ENCODE results near the gene KCNA5.

Gene KCNA5

GRCh38 chr12:5030066-5030465 lies 13.6 kb upstream of the KCNA5 start:
- DNase-seq = no peak

- no peak for DNase-seq
Measured at GRCh38 chr12:5031242-5031641, 12.4 kb upstream of the KCNA5 start.

GRCh38 chr12:5031958-5032357 lies 11.7 kb upstream of the KCNA5 start:
- DNase-seq = no peak

- DNase-seq = no peak
Measured at GRCh38 chr12:5032821-5033220, 10.9 kb upstream of the KCNA5 start.

- DNase-seq = no peak
Measured at GRCh38 chr12:5033883-5034282, 9.8 kb upstream of the KCNA5 start.

- peak; percentile 76 for DNase-seq
Measured at GRCh38 chr12:5034603-5035002, 9.1 kb upstream of the KCNA5 start.

- no peak for DNase-seq
Measured at GRCh38 chr12:5035618-5036017, 8.1 kb upstream of the KCNA5 start.

GRCh38 chr12:5036031-5036430 lies 7.6 kb upstream of the KCNA5 start:
- no peak for DNase-seq

GRCh38 chr12:5037795-5038357 lies 5.8 kb upstream of the KCNA5 start:
- no peak for DNase-seq

GRCh38 chr12:5038781-5039311 lies 4.8 kb upstream of the KCNA5 start:
- no peak for DNase-seq

- no peak for DNase-seq
Measured at GRCh38 chr12:5039815-5040214, 3.9 kb upstream of the KCNA5 start.

GRCh38 chr12:5040368-5040767 lies 3.3 kb upstream of the KCNA5 start:
- DNase-seq = no peak

- DNase-seq = no peak
Measured at GRCh38 chr12:5044420-5045295, 979 bp downstream of the KCNA5 start.

GRCh38 chr12:5047094-5047493 lies 3.4 kb downstream of the KCNA5 start:
- DNase-seq = no peak

GRCh38 chr12:5047729-5048128 lies 4.0 kb downstream of the KCNA5 start:
- no peak for DNase-seq

- DNase-seq = no peak
Measured at GRCh38 chr12:5050542-5050941, 6.9 kb downstream of the KCNA5 start.

GRCh38 chr12:5051334-5051733 lies 7.7 kb downstream of the KCNA5 start:
- DNase-seq = no peak

- DNase-seq = no peak
Measured at GRCh38 chr12:5051913-5052312, 8.2 kb downstream of the KCNA5 start.

- no peak for DNase-seq
Measured at GRCh38 chr12:5052348-5052747, 8.7 kb downstream of the KCNA5 start.

GRCh38 chr12:5059358-5059757 lies 15.7 kb downstream of the KCNA5 start:
- no peak for DNase-seq

GRCh38 chr12:5060958-5061357 lies 17.3 kb downstream of the KCNA5 start:
- no peak for DNase-seq

- no peak for DNase-seq
Measured at GRCh38 chr12:5063149-5063548, 19.5 kb downstream of the KCNA5 start.

- DNase-seq = no peak
Measured at GRCh38 chr12:5064913-5065490, 21.3 kb downstream of the KCNA5 start.

- DNase-seq = no peak
Measured at GRCh38 chr12:5066251-5066650, 22.6 kb downstream of the KCNA5 start.
